ENCODE results near the gene NTSR1.

Gene NTSR1

GRCh38 chr20:62708591-62709536, at the start of gene NTSR1:
Gene NTSR1 (plus strand): TSS chr20:62708836. CDS start chr20:62709208, 372 bp downstream.
- no peak for DNase-seq (ENCODE audit: low spot score)

- DNase-seq (ENCODE audit: low spot score), result no peak
Observed at GRCh38 chr20:62659488-62660239, 49.0 kb upstream of the NTSR1 start.

- no peak for DNase-seq (ENCODE audit: low spot score)
Observed at GRCh38 chr20:62660240-62660615, 48.4 kb upstream of the NTSR1 start.

DNA sequence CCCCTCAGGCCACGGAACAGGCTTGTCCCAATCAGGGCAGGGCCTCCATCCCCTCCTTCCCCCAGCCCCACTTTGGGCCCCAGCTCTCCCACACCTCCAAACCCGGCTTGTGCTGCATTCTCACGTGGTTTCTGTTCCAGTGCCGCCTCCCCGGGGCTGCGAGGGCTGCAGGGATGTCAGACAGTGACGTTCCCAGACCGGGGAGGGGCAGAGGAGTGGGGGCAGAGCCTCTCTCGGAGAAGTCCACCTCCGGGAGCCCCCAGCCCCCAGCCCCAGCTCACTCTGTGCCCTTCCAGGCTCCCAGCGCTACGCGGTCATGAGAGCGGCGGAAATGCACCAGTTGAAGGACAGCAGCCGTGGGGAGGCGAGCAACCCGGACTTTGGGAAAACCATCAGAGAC, 47.9 kb upstream of the NTSR1 start:
- DNase-seq (ENCODE audit: low spot score), result no peak

GRCh38 chr20:62661647-62662046, 47.0 kb upstream of the NTSR1 start:
- DNase-seq (ENCODE audit: low spot score), result no peak

DNA sequence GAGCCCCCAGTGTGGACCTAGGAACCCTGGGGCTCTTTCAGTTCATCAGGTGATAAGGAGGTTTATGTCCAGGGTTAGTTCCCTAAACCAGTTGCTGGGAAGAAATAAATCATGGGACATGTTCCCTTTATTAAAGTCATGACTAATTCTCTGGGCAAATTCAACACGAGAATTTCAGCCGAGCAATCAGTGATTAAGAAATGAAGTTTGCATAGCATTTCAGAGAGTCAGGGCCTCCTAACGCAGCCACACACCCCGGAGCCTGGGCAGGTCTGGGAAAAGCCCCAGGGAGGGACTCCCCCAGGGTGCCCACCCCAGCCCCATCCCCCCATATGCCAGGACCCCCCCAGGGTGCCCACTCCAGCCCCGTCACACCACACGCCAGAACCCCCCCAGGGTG, 46.2 kb upstream of the NTSR1 start:
- peak; percentile 43 for DNase-seq (ENCODE audit: low spot score)

GRCh38 chr20:62663145-62664018, 45.3 kb upstream of the NTSR1 start:
- DNase-seq (ENCODE audit: low spot score), result no peak

DNA sequence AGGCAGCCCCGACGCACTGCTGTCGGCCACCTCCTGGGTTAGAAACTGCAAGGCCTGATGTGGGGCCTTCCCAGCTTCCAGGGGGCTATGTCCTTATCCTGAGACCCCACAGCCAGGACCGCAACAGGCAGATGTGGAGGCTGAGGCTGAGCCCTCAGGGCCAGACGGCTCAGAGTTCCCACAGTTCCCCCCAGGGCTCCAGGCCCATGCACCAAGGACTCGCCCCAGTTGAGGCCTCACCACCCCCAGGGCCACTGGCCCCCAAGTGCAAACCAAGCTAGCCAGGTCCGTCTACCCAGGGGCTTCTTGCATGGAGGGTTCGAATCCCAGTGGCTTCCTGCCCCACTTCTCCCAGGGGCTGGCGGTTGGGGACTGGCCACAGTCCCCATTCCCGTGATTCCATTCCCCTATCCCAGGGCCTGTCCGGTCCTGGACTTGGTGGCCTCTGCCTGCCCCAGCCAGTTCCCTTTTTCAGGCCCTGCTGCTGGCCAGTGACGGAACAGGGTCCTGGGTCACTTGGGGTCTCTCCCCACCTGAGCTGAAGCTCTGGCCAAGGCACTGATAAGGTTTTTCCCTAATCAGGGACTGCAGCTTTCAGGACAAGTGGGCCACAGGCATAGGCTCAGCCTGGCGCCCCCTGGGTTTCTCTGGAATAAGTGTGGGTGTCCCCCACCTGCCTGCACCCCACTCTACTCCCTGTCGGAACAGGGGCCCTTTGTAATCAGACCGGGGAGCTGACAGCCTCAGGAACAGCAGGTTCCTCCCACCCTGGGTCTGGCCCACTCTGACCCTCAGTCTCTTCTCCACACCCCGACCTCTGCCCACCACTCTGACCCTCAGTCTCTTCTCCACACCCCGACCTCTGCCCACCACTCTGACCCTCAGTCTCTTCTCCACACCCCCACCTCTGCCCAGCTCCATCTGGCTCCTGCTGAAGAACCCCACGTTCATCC, 44.3 kb upstream of the NTSR1 start:
- DNase-seq (ENCODE audit: low spot score), result no peak

DNA sequence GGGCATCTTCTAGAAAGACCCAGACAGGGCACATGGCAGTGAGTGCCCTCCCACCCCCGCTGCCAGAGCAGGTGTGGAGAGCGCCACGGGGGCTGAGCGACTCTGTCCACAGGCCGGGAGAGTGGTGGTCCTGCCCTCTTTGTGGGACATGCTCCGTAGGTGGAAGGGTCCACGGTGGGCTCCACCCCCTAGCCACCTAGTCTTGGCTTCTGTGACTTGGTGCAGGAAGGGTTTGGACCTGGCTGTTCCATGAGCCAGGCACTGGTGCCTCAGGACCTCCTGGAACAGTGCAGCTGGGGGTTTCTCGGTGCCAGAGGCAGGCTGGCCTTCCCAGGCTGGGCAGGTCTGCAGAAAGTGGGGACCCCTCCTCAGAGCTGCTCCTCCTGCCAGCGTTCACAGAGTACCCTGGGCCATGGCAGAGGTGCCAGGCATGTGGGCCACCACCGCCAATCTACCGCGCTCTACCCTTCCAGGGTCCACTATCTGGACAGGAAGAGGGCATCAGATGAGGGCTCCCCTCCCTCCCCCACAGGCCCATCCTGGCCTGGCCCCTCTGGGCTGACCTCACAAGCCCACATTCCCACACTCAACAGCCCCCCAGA, 43.4 kb upstream of the NTSR1 start:
- DNase-seq (ENCODE audit: low spot score), result no peak

- no peak for DNase-seq (ENCODE audit: low spot score)
Observed at GRCh38 chr20:62665826-62666735, 42.6 kb upstream of the NTSR1 start.

DNA sequence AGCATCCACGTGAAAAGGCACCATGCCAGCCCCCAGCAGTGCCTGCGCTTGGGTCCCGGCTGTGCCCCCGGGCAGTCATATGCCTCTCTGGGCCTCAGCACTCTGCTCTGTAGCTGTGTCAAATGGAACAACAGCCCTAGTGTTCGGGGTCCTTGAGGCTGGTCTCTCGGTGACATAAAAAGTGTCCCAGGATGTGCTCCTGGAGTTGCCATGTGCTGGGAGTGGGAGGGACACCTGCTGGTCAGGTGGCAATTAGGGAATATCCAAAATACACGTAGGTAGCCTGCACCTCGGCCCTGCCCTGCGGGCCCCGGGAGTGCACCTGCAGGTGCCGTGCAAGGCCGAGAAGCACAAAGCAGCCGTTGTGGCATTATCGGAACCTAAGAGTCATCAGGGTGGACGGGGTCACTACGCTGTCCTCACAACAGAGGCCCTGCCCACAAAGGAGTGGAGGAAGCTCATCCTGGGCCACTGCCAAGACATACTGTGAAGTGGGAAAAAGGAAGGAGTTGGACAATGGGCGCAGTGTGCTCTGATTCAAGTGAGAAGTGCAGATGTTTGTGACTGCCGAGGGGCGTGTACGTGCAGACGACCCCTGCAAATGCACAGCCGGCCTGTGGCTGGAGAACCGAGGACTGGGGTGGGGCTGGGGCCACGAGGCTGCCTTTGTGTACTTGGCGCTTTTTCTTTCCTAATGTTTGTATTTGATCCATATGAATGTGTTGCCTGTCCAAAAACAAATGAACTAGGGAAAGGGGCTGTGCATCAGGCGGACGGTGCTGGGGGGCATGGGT, 41.7 kb upstream of the NTSR1 start:
- DNase-seq (ENCODE audit: low spot score), result no peak

GRCh38 chr20:62667530-62668440, 40.9 kb upstream of the NTSR1 start:
- DNase-seq (ENCODE audit: low spot score), result no peak

- DNase-seq (ENCODE audit: low spot score), result peak; percentile 71
Observed at GRCh38 chr20:62668441-62669027, 40.1 kb upstream of the NTSR1 start.

- no peak for DNase-seq (ENCODE audit: low spot score)
Observed at GRCh38 chr20:62669249-62669648, 39.4 kb upstream of the NTSR1 start.

DNA sequence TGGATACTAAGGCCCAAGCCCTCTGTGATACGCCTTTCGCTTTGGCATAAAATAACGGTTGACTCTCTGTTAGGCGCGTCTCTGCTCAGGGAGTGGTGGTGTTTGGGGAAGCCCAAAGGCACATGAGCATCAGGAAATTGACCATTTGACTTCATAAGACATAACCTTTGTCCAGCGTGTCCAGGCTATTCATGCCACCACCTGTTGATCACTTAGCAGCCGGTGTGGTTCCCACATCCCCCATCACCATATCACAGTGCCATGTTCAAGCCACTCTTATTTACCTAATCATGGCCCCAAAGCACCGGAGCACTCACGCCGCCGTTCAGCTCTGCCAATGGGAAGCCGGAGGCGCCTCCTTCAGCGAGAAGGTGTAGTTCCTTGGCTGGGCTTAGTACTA, 38.5 kb upstream of the NTSR1 start:
- no peak for DNase-seq (ENCODE audit: low spot score)

DNA sequence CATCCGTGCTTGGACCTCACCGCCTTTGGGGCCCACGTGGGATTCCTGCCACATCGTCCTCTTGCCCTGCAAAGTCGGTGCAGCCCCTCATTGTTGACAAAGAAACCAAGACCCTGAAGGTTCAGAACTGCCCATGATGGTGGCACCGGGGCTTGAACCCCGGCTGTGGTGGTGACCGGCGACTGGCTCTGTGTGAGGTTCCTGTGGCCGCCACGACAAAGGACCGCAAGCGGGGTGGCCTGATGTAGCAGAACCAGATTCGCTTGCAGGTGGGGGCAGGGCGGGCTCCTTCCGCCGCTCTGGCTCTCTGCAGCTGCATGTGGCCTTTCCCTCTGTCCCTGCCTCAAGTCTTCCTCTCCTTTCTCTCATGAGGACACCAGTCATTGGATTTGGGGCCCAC, 37.6 kb upstream of the NTSR1 start:
- DNase-seq (ENCODE audit: low spot score), result no peak

GRCh38 chr20:62671765-62672164, 36.9 kb upstream of the NTSR1 start:
- no peak for DNase-seq (ENCODE audit: low spot score)

All from kidney tubule cell (primary cell).